Loucy (cell line): ENCODE measurements around the gene TSPAN9.

ENCODE experiments used
- EZH2phosphoT487 ChIP-seq: fragments of 200-600 bp; IDR thresholded peaks from 2 replicates; pipeline ENCODE4 v1.6.1; 2018; ENCODE audit warnings: antibody characterized with exemption, mild to moderate bottlenecking, moderate library complexity, borderline replicate concordance
- TF ChIP-seq, protein P1 (sequence below): fragments of 200-600 bp; sonication (generic); conservative IDR thresholded peaks from 2 replicates; pipeline ENCODE4 v1.5.1; 2014; ENCODE audit warnings: mild to moderate bottlenecking, antibody characterized with exemption, low read length

DNA sequence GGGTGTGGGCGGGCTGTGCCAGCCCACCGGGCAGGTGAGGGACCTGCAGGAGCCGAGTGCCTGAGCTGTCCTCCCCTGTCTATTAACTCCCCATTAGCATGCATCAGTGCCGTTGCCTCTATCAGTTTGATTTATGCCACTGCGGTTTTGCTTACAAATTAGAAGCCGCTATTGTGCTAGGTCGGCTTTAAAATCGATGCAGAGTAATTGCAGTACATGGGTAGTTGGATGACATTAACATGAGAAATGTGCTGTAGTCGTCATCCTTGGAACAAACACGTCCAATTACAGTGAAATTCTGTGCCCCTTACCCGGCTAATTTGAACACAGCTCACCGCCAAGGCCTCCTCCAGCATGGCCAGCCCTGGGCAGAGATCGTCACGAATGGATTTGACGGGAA lies 145.8 kb downstream of the TSPAN9 start:
- TF ChIP-seq, protein P1, sequence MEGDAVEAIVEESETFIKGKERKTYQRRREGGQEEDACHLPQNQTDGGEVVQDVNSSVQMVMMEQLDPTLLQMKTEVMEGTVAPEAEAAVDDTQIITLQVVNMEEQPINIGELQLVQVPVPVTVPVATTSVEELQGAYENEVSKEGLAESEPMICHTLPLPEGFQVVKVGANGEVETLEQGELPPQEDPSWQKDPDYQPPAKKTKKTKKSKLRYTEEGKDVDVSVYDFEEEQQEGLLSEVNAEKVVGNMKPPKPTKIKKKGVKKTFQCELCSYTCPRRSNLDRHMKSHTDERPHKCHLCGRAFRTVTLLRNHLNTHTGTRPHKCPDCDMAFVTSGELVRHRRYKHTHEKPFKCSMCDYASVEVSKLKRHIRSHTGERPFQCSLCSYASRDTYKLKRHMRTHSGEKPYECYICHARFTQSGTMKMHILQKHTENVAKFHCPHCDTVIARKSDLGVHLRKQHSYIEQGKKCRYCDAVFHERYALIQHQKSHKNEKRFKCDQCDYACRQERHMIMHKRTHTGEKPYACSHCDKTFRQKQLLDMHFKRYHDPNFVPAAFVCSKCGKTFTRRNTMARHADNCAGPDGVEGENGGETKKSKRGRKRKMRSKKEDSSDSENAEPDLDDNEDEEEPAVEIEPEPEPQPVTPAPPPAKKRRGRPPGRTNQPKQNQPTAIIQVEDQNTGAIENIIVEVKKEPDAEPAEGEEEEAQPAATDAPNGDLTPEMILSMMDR: no peak
- no peak for TF ChIP-seq EZH2phosphoT487
